HepG2 (cell line): ENCODE results near the gene KDM8. TPM values are rescaled to one million over a fixed set of nuclear protein-coding genes. Genes with fewer than 3 reads are reported as not detected.

ENCODE experiments used
- EEA1 ChIP-seq: sonication (generic); formaldehyde crosslinking; IDR thresholded peaks from 2 replicates; pipeline ENCODE4 v1.5.1; 2020; ENCODE audit warnings: mild to moderate bottlenecking, missing genetic modification reagents, borderline replicate concordance
- HNRNPLL ChIP-seq: fragments of 200-400 bp; formaldehyde crosslinking; IDR thresholded peaks from 2 replicates; pipeline ENCODE4 v1.6.1; 2017; ENCODE audit warnings: mild to moderate bottlenecking, low read depth, low read length; ENCODE audit not compliant: poor library complexity, severe bottlenecking
- HOXD1 ChIP-seq: sonication (generic); formaldehyde crosslinking; IDR thresholded peaks from 2 replicates; pipeline ENCODE4 v1.5.0; 2020; ENCODE audit warnings: missing genetic modification reagents
- ZNF3 ChIP-seq: IDR thresholded peaks from 2 replicates; pipeline ENCODE4 v1.7.0; 2017; ENCODE audit warnings: inconsistent platforms
- ZNF33B ChIP-seq: sonication (generic); formaldehyde crosslinking; IDR thresholded peaks from 2 replicates; pipeline ENCODE4 v1.5.1; 2020; ENCODE audit warnings: mild to moderate bottlenecking, missing genetic modification reagents
- polyA plus RNA-seq, 8 experiments: library from polyadenylated mRNA; depleted of rRNA in 3 of 8; stranded (reverse) in 7 of 8; unstranded in 1 of 8; fragments of >200 nt; fragmentation: Illumina TruSeq in 4 of 8; extraction: Trizol in 4 of 8; gene quantifications; 2 replicates each; pipeline versions ENCODE4 v1.2.1 to v1.2.3, GENCODE V29; 2011 to 2016; ENCODE audit warnings: low read depth in 4 of 8, missing spikeins in 1 of 8, mixed read lengths in 1 of 8; ENCODE audit not compliant: insufficient read depth in 1 of 8
- total RNA-seq, 5 experiments: library from RNA; depleted of rRNA; stranded (reverse); fragments of >200 nt; fragmentation: Illumina TruSeq; extraction: Trizol; gene quantifications; 2 replicates each; pipeline ENCODE4 v1.2.3, GENCODE V29; 2016; ENCODE audit warnings: low read depth in 1 of 5
- TF ChIP-seq, protein P1 (sequence below): sonication (generic); formaldehyde crosslinking; IDR thresholded peaks from 2 replicates; pipeline ENCODE4 v1.4.0; 2020; ENCODE audit warnings: missing genetic modification reagents
- TF ChIP-seq, protein P2 (sequence below): sonication (generic); formaldehyde crosslinking; IDR thresholded peaks from 2 replicates; pipeline ENCODE4 v1.5.0; 2020; ENCODE audit warnings: mild to moderate bottlenecking, missing genetic modification reagents
- TF ChIP-seq, protein P3 (sequence below): sonication (generic); formaldehyde crosslinking; IDR thresholded peaks from 2 replicates; pipeline ENCODE4 v1.4.0; 2020; ENCODE audit warnings: mild to moderate bottlenecking, missing genetic modification reagents
- TF ChIP-seq, protein P4 (sequence below): sonication (generic); formaldehyde crosslinking; IDR thresholded peaks from 2 replicates; pipeline ENCODE4 v1.5.0; 2020; ENCODE audit warnings: missing genetic modification reagents

KDM8 gene
- total and polyA plus RNA-seq, 2 of the 13 experiments (the other 11 are each of a cell fraction or from before 2014, with no cell fraction given) = 3.3 to 8.6 TPM

DNA sequence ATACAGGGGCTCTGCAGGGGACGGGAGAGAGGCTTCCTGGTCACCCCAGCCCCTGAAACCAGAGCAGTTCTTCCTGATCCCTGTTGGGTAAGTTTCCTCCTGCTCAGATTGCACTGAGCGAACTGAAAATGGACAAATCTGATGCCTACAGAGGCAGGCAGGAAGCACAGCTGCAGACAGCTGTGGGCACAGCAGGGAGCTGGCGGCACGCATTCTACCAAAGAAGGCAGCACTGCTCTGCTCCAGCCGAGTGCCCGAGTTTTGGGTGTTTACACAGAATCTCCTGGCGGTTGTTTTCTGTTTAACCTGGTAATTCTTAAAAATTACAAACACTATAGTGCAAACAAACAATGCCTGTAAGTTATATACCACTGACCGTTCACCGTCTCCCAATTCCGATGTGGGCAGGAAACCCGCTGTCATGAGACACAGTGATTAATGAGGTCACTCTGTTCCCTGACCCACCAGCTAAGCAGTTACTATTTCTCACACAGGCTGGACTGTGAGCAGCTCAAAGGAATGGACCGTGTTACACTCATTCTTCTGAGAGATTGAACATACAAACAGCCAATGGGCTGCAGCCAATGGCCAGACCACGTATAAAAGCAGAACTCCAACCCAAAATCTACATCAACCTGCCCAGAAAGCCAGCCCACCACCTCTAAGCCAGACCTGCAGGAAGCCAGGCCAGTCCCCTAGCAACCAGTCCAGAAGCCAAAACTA lies 39.7 kb downstream of the KDM8 start (continued):
- TF ChIP-seq, protein P1, sequence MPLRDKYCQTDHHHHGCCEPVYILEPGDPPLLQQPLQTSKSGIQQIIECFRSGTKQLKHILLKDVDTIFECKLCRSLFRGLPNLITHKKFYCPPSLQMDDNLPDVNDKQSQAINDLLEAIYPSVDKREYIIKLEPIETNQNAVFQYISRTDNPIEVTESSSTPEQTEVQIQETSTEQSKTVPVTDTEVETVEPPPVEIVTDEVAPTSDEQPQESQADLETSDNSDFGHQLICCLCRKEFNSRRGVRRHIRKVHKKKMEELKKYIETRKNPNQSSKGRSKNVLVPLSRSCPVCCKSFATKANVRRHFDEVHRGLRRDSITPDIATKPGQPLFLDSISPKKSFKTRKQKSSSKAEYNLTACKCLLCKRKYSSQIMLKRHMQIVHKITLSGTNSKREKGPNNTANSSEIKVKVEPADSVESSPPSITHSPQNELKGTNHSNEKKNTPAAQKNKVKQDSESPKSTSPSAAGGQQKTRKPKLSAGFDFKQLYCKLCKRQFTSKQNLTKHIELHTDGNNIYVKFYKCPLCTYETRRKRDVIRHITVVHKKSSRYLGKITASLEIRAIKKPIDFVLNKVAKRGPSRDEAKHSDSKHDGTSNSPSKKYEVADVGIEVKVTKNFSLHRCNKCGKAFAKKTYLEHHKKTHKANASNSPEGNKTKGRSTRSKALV = no peak
- no peak for TF ChIP-seq EEA1 (CRISPR knock-in tag)
- TF ChIP-seq, protein P2, sequence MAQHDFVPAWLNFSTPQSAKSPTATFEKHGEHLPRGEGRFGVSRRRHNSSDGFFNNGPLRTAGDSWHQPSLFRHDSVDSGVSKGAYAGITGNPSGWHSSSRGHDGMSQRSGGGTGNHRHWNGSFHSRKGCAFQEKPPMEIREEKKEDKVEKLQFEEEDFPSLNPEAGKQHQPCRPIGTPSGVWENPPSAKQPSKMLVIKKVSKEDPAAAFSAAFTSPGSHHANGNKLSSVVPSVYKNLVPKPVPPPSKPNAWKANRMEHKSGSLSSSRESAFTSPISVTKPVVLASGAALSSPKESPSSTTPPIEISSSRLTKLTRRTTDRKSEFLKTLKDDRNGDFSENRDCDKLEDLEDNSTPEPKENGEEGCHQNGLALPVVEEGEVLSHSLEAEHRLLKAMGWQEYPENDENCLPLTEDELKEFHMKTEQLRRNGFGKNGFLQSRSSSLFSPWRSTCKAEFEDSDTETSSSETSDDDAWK (CRISPR knock-in tag) = no peak
- no peak for TF ChIP-seq ZNF33B (CRISPR knock-in tag)
- TF ChIP-seq, protein P3, sequence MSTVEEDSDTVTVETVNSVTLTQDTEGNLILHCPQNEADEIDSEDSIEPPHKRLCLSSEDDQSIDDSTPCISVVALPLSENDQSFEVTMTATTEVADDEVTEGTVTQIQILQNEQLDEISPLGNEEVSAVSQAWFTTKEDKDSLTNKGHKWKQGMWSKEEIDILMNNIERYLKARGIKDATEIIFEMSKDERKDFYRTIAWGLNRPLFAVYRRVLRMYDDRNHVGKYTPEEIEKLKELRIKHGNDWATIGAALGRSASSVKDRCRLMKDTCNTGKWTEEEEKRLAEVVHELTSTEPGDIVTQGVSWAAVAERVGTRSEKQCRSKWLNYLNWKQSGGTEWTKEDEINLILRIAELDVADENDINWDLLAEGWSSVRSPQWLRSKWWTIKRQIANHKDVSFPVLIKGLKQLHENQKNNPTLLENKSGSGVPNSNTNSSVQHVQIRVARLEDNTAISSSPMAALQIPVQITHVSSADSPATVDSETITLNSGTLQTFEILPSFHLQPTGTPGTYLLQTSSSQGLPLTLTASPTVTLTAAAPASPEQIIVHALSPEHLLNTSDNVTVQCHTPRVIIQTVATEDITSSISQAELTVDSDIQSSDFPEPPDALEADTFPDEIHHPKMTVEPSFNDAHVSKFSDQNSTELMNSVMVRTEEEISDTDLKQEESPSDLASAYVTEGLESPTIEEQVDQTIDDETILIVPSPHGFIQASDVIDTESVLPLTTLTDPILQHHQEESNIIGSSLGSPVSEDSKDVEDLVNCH (CRISPR knock-in tag) = no peak
- peak; percentile 76; the same call in 1 of the 2 replicates for TF ChIP-seq HOXD1 (CRISPR knock-in tag)
- TF ChIP-seq ZNF3 (CRISPR knock-in tag) = no peak
- TF ChIP-seq HNRNPLL = no peak
- TF ChIP-seq, protein P4, sequence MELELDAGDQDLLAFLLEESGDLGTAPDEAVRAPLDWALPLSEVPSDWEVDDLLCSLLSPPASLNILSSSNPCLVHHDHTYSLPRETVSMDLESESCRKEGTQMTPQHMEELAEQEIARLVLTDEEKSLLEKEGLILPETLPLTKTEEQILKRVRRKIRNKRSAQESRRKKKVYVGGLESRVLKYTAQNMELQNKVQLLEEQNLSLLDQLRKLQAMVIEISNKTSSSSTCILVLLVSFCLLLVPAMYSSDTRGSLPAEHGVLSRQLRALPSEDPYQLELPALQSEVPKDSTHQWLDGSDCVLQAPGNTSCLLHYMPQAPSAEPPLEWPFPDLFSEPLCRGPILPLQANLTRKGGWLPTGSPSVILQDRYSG (CRISPR knock-in tag) = no peak
